ENCODE results near the gene CCNF.

The CCNF gene

DNA sequence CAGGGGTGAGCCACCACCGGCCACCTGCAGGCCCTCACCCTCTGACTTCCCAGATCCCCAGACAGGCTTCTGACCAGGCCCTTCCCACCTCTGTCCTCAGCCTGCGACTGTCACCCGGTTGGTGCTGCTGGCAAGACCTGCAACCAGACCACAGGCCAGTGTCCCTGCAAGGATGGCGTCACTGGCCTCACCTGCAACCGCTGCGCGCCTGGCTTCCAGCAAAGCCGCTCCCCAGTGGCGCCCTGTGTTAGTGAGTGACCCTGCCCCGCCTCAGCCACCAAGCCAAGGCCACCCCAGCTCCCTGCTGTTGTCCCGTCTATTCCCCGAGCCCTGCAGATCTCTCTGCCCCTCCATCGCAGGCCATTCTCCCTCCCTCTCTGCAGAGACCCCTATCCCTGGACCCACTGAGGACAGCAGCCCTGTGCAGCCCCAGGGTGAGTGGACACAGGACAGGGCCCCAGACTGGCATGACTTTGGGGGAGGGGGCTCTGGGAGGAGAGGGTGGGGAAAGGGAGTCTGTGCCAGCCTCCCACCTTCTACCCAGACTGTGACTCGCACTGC lies 43.7 kb downstream of the CCNF start:
- H3K4me2 ChIP-seq (ENCODE audit: low read length) = 0 out of 2 replicates have a peak overlapping the region, but pooled peaks have one; percentile 44
- H3K27me3 ChIP-seq (ENCODE audit: insufficient read depth, low read length) = peaks cover 17% of the 10 kb centered on the region
- no peak for TF ChIP-seq EZH2 (IDR thresholded peaks at IDR 0.05; ENCODE audit: borderline replicate concordance, low read length)
- TF ChIP-seq, protein P1, sequence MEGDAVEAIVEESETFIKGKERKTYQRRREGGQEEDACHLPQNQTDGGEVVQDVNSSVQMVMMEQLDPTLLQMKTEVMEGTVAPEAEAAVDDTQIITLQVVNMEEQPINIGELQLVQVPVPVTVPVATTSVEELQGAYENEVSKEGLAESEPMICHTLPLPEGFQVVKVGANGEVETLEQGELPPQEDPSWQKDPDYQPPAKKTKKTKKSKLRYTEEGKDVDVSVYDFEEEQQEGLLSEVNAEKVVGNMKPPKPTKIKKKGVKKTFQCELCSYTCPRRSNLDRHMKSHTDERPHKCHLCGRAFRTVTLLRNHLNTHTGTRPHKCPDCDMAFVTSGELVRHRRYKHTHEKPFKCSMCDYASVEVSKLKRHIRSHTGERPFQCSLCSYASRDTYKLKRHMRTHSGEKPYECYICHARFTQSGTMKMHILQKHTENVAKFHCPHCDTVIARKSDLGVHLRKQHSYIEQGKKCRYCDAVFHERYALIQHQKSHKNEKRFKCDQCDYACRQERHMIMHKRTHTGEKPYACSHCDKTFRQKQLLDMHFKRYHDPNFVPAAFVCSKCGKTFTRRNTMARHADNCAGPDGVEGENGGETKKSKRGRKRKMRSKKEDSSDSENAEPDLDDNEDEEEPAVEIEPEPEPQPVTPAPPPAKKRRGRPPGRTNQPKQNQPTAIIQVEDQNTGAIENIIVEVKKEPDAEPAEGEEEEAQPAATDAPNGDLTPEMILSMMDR (IDR thresholded peaks at IDR 0.05; ENCODE audit: low read length) = no peak
- no peak overlapping the region for H2AFZ ChIP-seq (ENCODE audit: low read length)
- H3K4me1 ChIP-seq (ENCODE audit: insufficient read depth, low read length, severe bottlenecking) = peaks cover 51% of the 10 kb centered on the region
- H3K36me3 ChIP-seq (ENCODE audit: insufficient read depth, low read length) = no peaks in the 10 kb centered on the region
- H3K9ac ChIP-seq (ENCODE audit: low read length) = no peak overlapping the region
- H3F3A ChIP-seq (ENCODE audit: insufficient read depth, low read length) = no peaks in the 10 kb centered on the region
- H3K79me2 ChIP-seq (ENCODE audit: insufficient read depth, low read length) = no peaks in the 10 kb centered on the region
- no peaks in the 10 kb centered on the region for H4K20me1 ChIP-seq (ENCODE audit: insufficient read depth, low read length)
- H3K9me2 ChIP-seq (ENCODE audit: low read depth, low read length) = no peaks in the 10 kb centered on the region
- no peak overlapping the region for H3K27ac ChIP-seq (ENCODE audit: low read depth, low read length, poor library complexity, severe bottlenecking)
- no peaks in the 10 kb centered on the region for H3K9me3 ChIP-seq (ENCODE audit: low read length)
- H3K4me3 ChIP-seq (ENCODE audit: low read depth, low read length, poor library complexity, severe bottlenecking) = no peak overlapping the region

DNA sequence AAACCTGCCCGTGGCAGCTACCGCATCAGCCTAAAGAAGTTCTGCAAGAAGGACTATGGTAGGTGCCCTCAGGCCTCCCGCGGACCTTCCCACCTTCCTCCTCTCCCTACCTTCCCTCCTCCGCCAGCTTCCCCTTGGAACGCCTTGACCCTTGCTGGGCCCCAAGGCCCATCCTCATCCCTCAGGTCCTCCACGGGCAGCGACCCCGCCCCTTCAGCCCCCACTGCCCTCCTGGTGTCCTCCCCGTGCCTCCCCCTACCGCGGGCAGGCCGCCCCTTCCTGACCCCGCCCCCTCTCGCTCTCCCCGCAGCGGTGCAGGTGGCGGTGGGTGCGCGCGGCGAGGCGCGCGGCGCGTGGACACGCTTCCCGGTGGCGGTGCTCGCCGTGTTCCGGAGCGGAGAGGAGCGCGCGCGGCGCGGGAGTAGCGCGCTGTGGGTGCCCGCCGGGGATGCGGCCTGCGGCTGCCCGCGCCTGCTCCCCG lies 44.2 kb downstream of the CCNF start:
- no peaks in the 10 kb centered on the region for H3F3A ChIP-seq (ENCODE audit: insufficient read depth, low read length)
- no peaks in the 10 kb centered on the region for H3K36me3 ChIP-seq (ENCODE audit: insufficient read depth, low read length)
- H3K9me3 ChIP-seq (ENCODE audit: low read length) = no peaks in the 10 kb centered on the region
- H3K9me2 ChIP-seq (ENCODE audit: low read depth, low read length) = no peaks in the 10 kb centered on the region
- peaks cover 17% of the 10 kb centered on the region for H3K27me3 ChIP-seq (ENCODE audit: insufficient read depth, low read length)
- no peak overlapping the region for H2AFZ ChIP-seq (ENCODE audit: low read length)
- peak overlapping the region; percentile 44; the same call in 1 of the 2 replicates for H3K4me2 ChIP-seq (ENCODE audit: low read length)
- peaks cover 45% of the 10 kb centered on the region for H3K4me1 ChIP-seq (ENCODE audit: insufficient read depth, low read length, severe bottlenecking)
- peak overlapping the region; percentile 28 for H3K4me3 ChIP-seq (ENCODE audit: low read depth, low read length, poor library complexity, severe bottlenecking)
- H3K9ac ChIP-seq (ENCODE audit: low read length) = no peak overlapping the region
- TF ChIP-seq EZH2 (IDR thresholded peaks at IDR 0.05; ENCODE audit: borderline replicate concordance, low read length) = no peak
- TF ChIP-seq, protein P1 (IDR thresholded peaks at IDR 0.05; ENCODE audit: low read length) = no peak
- no peak overlapping the region for H3K27ac ChIP-seq (ENCODE audit: low read depth, low read length, poor library complexity, severe bottlenecking)
- no peaks in the 10 kb centered on the region for H3K79me2 ChIP-seq (ENCODE audit: insufficient read depth, low read length)
- H4K20me1 ChIP-seq (ENCODE audit: insufficient read depth, low read length) = no peaks in the 10 kb centered on the region

DNA sequence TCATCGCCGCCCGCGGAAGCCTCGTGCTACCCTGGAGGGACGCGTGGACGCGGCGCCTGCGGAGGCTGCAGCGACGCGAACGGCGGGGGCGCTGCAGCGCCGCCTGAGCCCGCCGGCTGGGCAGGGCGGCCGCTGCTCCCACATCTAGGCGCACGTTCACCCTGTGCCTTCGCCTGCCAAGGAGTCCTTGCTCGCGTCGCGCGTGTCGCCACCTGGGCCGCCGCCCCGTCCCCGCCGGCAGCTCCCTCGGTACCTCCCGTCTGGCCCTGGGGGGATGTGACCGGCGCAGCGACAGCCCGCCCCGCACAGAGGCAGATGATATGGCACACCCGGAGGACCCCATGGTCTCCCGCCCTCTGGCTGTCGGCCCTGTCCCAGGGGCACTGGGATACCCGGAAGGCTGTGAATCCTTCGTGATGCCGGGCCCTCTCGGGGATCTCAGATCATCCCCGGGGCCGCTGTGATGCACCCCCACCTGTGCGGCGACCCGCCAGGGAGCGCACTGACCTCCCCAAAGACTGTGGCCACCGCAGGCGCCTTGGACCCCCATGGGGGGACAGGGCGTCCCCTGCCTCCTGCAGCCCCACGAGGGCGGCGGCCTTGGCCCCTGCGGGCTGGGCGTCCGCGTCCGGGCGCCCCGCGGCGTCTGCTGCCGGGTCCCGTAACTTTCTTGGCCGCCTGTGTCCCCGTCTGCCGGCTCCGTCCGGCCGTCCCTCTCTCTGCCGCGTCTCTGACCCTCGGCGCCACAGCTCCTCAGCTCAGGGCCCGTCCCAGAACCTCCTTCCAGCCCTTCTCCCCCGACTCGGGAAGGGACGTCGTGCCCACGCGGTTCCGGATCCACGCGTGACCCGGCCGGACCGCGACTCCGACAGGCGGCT lies 45.0 kb downstream of the CCNF start:
- no peaks in the 10 kb centered on the region for H4K20me1 ChIP-seq (ENCODE audit: insufficient read depth, low read length)
- no peak overlapping the region for H3K27ac ChIP-seq (ENCODE audit: low read depth, low read length, poor library complexity, severe bottlenecking)
- H3F3A ChIP-seq (ENCODE audit: insufficient read depth, low read length) = no peaks in the 10 kb centered on the region
- no peak overlapping the region for H2AFZ ChIP-seq (ENCODE audit: low read length)
- H3K79me2 ChIP-seq (ENCODE audit: insufficient read depth, low read length) = no peaks in the 10 kb centered on the region
- H3K9me3 ChIP-seq (ENCODE audit: low read length) = no peaks in the 10 kb centered on the region
- peaks cover 17% of the 10 kb centered on the region for H3K27me3 ChIP-seq (ENCODE audit: insufficient read depth, low read length)
- peak overlapping the region; percentile 95 for H3K9ac ChIP-seq (ENCODE audit: low read length)
- H3K4me2 ChIP-seq (ENCODE audit: low read length) = peak overlapping the region; percentile 93
- H3K4me3 ChIP-seq (ENCODE audit: low read depth, low read length, poor library complexity, severe bottlenecking) = peak overlapping the region; percentile 89
- no peaks in the 10 kb centered on the region for H3K9me2 ChIP-seq (ENCODE audit: low read depth, low read length)
- TF ChIP-seq, protein P1 (IDR thresholded peaks at IDR 0.05; ENCODE audit: low read length) = peak; percentile 34
- no peak for TF ChIP-seq EZH2 (IDR thresholded peaks at IDR 0.05; ENCODE audit: borderline replicate concordance, low read length)
- peaks cover 38% of the 10 kb centered on the region for H3K4me1 ChIP-seq (ENCODE audit: insufficient read depth, low read length, severe bottlenecking)
- no peaks in the 10 kb centered on the region for H3K36me3 ChIP-seq (ENCODE audit: insufficient read depth, low read length)
